Naive thymus-derived CD8-positive, alpha-beta T cell (primary cell): ENCODE data around the gene SPATA20. TPM values are rescaled to one million over a fixed set of nuclear protein-coding genes. Genes with fewer than 3 reads are reported as not detected.

Experiments used
- ATAC-seq, 2 donors: fragments of 150-1000 bp; cut with Tn5 transposase in 1 of 2; sonication (Bioruptor Pico), chemical (Tn5 transposase) in 1 of 2; 1 replicate in 1 of 2; 2 replicates in 1 of 2; pipeline ENCODE4 v1.10.0; 2021; ENCODE audit warnings: mild to moderate bottlenecking in 2 of 2, moderate library complexity in 2 of 2
- POLR2A ChIA-PET: fragments of 350-600 bp; sonication (Branson Sonifier 250); formaldehyde crosslinking; loops from one replicate; lab custom pipeline; 2021; ENCODE audit warnings: antibody characterized with exemption; lab: Charles Lee
- DNase-seq, 10 donors: peaks; one replicate each; pipeline versions ENCODE4 v3.0.0 to v3.0.0-alpha.2; 2020 to 2022
- H3K27ac Mint-ChIP-seq, 10 donors: one replicate each; pipeline ENCODE4 v1.8.0; 2020 to 2022; ENCODE audit warnings: mild to moderate bottlenecking in 10 of 10, mixed read lengths in 10 of 10, moderate library complexity in 4 of 10, inconsistent platforms in 1 of 10
- H3K27me3 Mint-ChIP-seq, 5 donors: one replicate each; pipeline ENCODE4 v1.8.0; 2021 to 2022; ENCODE audit warnings: mixed read lengths in 5 of 5
- H3K36me3 Mint-ChIP-seq, 3 donors: one replicate each; pipeline ENCODE4 v1.8.0; 2020 to 2022; ENCODE audit warnings: mixed read lengths in 3 of 3, mild to moderate bottlenecking in 2 of 3, inconsistent platforms in 1 of 3
- H3K4me1 Mint-ChIP-seq, 4 donors: one replicate each; pipeline ENCODE4 v1.8.0; 2021 to 2022; ENCODE audit warnings: mixed read lengths in 4 of 4
- H3K4me3 Mint-ChIP-seq, 10 donors: one replicate each; pipeline ENCODE4 v1.8.0; 2020 to 2022; ENCODE audit warnings: mild to moderate bottlenecking in 10 of 10, mixed read lengths in 10 of 10, moderate library complexity in 6 of 10, inconsistent platforms in 1 of 10
- H3K9me3 Mint-ChIP-seq, 9 donors: one replicate each; pipeline ENCODE4 v1.8.0; 2020 to 2022; ENCODE audit warnings: mixed read lengths in 9 of 9, mild to moderate bottlenecking in 3 of 9, inconsistent platforms in 1 of 9, moderate library complexity in 1 of 9
- polyA plus RNA-seq, 3 donors: library from polyadenylated mRNA; unstranded; fragments of 300-500 nt; fragmentation: Illumina TruSeq; gene quantifications; one replicate each; pipeline ENCODE4 v1.2.3, GENCODE V29; 2021
- total RNA-seq, 8 experiments: library from RNA in 2 of 8; stranded (reverse) in 2 of 8; gene quantifications; one replicate each; pipeline ENCODE4 v1.2.3 and lab custom pipeline; 2021 to 2026

Gene SPATA20
- total and polyA plus RNA-seq, 5 experiments from 2014 or later, result 6.9 to 39.8 (median 8.9) TPM

GRCh38 chr17:50577451-50577954 is 30.5 kb downstream of the SPATA20 start:
- H3K9me3 Mint-ChIP-seq, result no peaks in the 10 kb centered on the region
- peaks cover 0 to 2% (median 0%) of the 10 kb centered on the region in 4 donors for H3K4me1 Mint-ChIP-seq
- H3K27me3 Mint-ChIP-seq, result peaks cover 8 to 49% (median 21%) of the 10 kb centered on the region in 5 donors
- POLR2A ChIA-PET, result no interaction called here
- H3K27ac Mint-ChIP-seq, result no peak overlapping the region
- no peaks in the 10 kb centered on the region for H3K36me3 Mint-ChIP-seq
- H3K4me3 Mint-ChIP-seq, result no peak overlapping the region
- no peak for ATAC-seq
- no peak for DNase-seq

- Mint-ChIP-seq H3K36me3 (no peaks in the 10 kb centered on the region), H3K9me3 (no peaks in the 10 kb centered on the region), H3K27ac (peak overlapping the region in 1 of 10 donors; percentile 38), H3K4me3 (no peak overlapping the region), H3K4me1 (peaks cover 0 to 2% (median 0%) of the 10 kb centered on the region in 4 donors), H3K27me3 (peaks cover 8 to 54% (median 25%) of the 10 kb centered on the region in 5 donors)
- POLR2A ChIA-PET, result no interaction called here
- no peak for DNase-seq
- no peak for ATAC-seq
Observed at GRCh38 chr17:50578173-50578572, 31.2 kb downstream of the SPATA20 start.

GRCh38 chr17:50579399-50579798 is 32.4 kb downstream of the SPATA20 start:
- H3K4me3 Mint-ChIP-seq, result no peak overlapping the region
- H3K9me3 Mint-ChIP-seq, result no peaks in the 10 kb centered on the region
- no peak for DNase-seq
- H3K27me3 Mint-ChIP-seq, result peaks cover 8 to 64% (median 25%) of the 10 kb centered on the region in 5 donors
- H3K36me3 Mint-ChIP-seq, result no peaks in the 10 kb centered on the region
- POLR2A ChIA-PET, result no interaction called here
- no peak for ATAC-seq
- no peak overlapping the region for H3K27ac Mint-ChIP-seq
- peaks cover 0 to 2% (median 0%) of the 10 kb centered on the region in 4 donors for H3K4me1 Mint-ChIP-seq

- no peak overlapping the region for H3K27ac Mint-ChIP-seq
- POLR2A ChIA-PET, result no interaction called here
- peaks cover 0 to 2% (median 0%) of the 10 kb centered on the region in 4 donors for H3K4me1 Mint-ChIP-seq
- no peaks in the 10 kb centered on the region for H3K9me3 Mint-ChIP-seq
- no peaks in the 10 kb centered on the region for H3K36me3 Mint-ChIP-seq
- no peak for ATAC-seq
- H3K27me3 Mint-ChIP-seq, result peaks cover 8 to 64% (median 25%) of the 10 kb centered on the region in 5 donors
- H3K4me3 Mint-ChIP-seq, result no peak overlapping the region
- no peak for DNase-seq
Observed at GRCh38 chr17:50580646-50581045, 33.7 kb downstream of the SPATA20 start.

GRCh38 chr17:50581316-50581715 is 34.3 kb downstream of the SPATA20 start:
- Mint-ChIP-seq H3K9me3 (no peaks in the 10 kb centered on the region), H3K27me3 (peaks cover 8 to 64% (median 25%) of the 10 kb centered on the region in 5 donors), H3K36me3 (no peaks in the 10 kb centered on the region), H3K4me3 (no peak overlapping the region), H3K4me1 (peaks cover 0 to 2% (median 0%) of the 10 kb centered on the region in 4 donors), H3K27ac (no peak overlapping the region)
- no peak for DNase-seq
- POLR2A ChIA-PET, result interaction anchor here (0.7 kb wide), 1 partner anchor 72 kb away, joined by 3 read pairs; no protein-coding TSS in a partner anchor
- no peak for ATAC-seq

GRCh38 chr17:50582741-50583140 is 35.8 kb downstream of the SPATA20 start:
- no peaks in the 10 kb centered on the region for H3K36me3 Mint-ChIP-seq
- no peak overlapping the region for H3K4me3 Mint-ChIP-seq
- peaks cover 8 to 57% (median 19%) of the 10 kb centered on the region in 5 donors for H3K27me3 Mint-ChIP-seq
- no peak for DNase-seq
- H3K9me3 Mint-ChIP-seq, result no peaks in the 10 kb centered on the region
- no peak overlapping the region for H3K27ac Mint-ChIP-seq
- POLR2A ChIA-PET, result no interaction called here
- peaks cover 0 to 2% (median 0%) of the 10 kb centered on the region in 4 donors for H3K4me1 Mint-ChIP-seq
- no peak for ATAC-seq

- Mint-ChIP-seq H3K36me3 (no peaks in the 10 kb centered on the region), H3K9me3 (no peaks in the 10 kb centered on the region), H3K27ac (peak overlapping the region in 1 of 10 donors; percentile 69), H3K4me3 (no peak overlapping the region), H3K27me3 (peaks cover 7 to 48% (median 17%) of the 10 kb centered on the region in 5 donors), H3K4me1 (peaks cover 0 to 2% (median 0%) of the 10 kb centered on the region in 4 donors)
- ATAC-seq, result no peak
- DNase-seq, result no peak
- POLR2A ChIA-PET, result no interaction called here
Observed at GRCh38 chr17:50583641-50584040, 36.7 kb downstream of the SPATA20 start.

GRCh38 chr17:50584116-50584515 is 37.1 kb downstream of the SPATA20 start:
- ATAC-seq (no peak), DNase-seq (no peak)
- no peak overlapping the region for H3K27ac Mint-ChIP-seq
- POLR2A ChIA-PET, result no interaction called here
- H3K4me3 Mint-ChIP-seq, result no peak overlapping the region
- peaks cover 0 to 2% (median 0%) of the 10 kb centered on the region in 4 donors for H3K4me1 Mint-ChIP-seq
- no peaks in the 10 kb centered on the region for H3K9me3 Mint-ChIP-seq
- H3K27me3 Mint-ChIP-seq, result peaks cover 3 to 43% (median 12%) of the 10 kb centered on the region in 5 donors
- no peaks in the 10 kb centered on the region for H3K36me3 Mint-ChIP-seq

GRCh38 chr17:50584749-50585148 is 37.8 kb downstream of the SPATA20 start:
- H3K9me3 Mint-ChIP-seq, result no peaks in the 10 kb centered on the region
- no peak for ATAC-seq
- H3K36me3 Mint-ChIP-seq, result no peaks in the 10 kb centered on the region
- no peak overlapping the region for H3K27ac Mint-ChIP-seq
- no peak overlapping the region for H3K4me3 Mint-ChIP-seq
- H3K4me1 Mint-ChIP-seq, result peaks cover 0 to 2% (median 0%) of the 10 kb centered on the region in 4 donors
- H3K27me3 Mint-ChIP-seq, result peaks cover 3 to 40% (median 12%) of the 10 kb centered on the region in 5 donors
- POLR2A ChIA-PET, result no interaction called here
- DNase-seq, result no peak

- ATAC-seq (no peak), DNase-seq (no peak)
- no peaks in the 10 kb centered on the region for H3K9me3 Mint-ChIP-seq
- peaks cover 3 to 39% (median 12%) of the 10 kb centered on the region in 5 donors for H3K27me3 Mint-ChIP-seq
- H3K4me1 Mint-ChIP-seq, result peaks cover 0 to 2% (median 0%) of the 10 kb centered on the region in 4 donors
- H3K27ac Mint-ChIP-seq, result peak overlapping the region in 1 of 10 donors; percentile 15
- H3K4me3 Mint-ChIP-seq, result no peak overlapping the region
- POLR2A ChIA-PET, result no interaction called here
- H3K36me3 Mint-ChIP-seq, result no peaks in the 10 kb centered on the region
Observed at GRCh38 chr17:50585346-50585745, 38.4 kb downstream of the SPATA20 start.

- H3K27me3 Mint-ChIP-seq, result peaks cover 2 to 34% (median 6%) of the 10 kb centered on the region in 5 donors
- DNase-seq (no peak), ATAC-seq (no peak)
- no peaks in the 10 kb centered on the region for H3K9me3 Mint-ChIP-seq
- H3K4me1 Mint-ChIP-seq, result peaks cover 0 to 1% (median 0%) of the 10 kb centered on the region in 4 donors
- H3K4me3 Mint-ChIP-seq, result no peak overlapping the region
- no peak overlapping the region for H3K27ac Mint-ChIP-seq
- H3K36me3 Mint-ChIP-seq, result no peaks in the 10 kb centered on the region
- POLR2A ChIA-PET, result no interaction called here
Observed at GRCh38 chr17:50585891-50586290, 38.9 kb downstream of the SPATA20 start.

- no peak overlapping the region for H3K27ac Mint-ChIP-seq
- H3K36me3 Mint-ChIP-seq, result no peaks in the 10 kb centered on the region
- ATAC-seq (no peak), DNase-seq (no peak)
- H3K9me3 Mint-ChIP-seq, result no peaks in the 10 kb centered on the region
- no peaks in the 10 kb centered on the region for H3K4me1 Mint-ChIP-seq
- no peak overlapping the region for H3K4me3 Mint-ChIP-seq
- POLR2A ChIA-PET, result no interaction called here
- H3K27me3 Mint-ChIP-seq, result peaks cover 0 to 26% (median 4%) of the 10 kb centered on the region in 5 donors
Observed at GRCh38 chr17:50586421-50587247, 39.7 kb downstream of the SPATA20 start.

- Mint-ChIP-seq H3K36me3 (no peaks in the 10 kb centered on the region), H3K4me3 (no peak overlapping the region), H3K27me3 (peaks cover 0 to 17% (median 0%) of the 10 kb centered on the region in 5 donors), H3K4me1 (no peaks in the 10 kb centered on the region), H3K9me3 (no peaks in the 10 kb centered on the region), H3K27ac (no peak overlapping the region)
- ATAC-seq, result no peak
- DNase-seq, result no peak
- POLR2A ChIA-PET, result no interaction called here
Observed at GRCh38 chr17:50587571-50587970, 40.6 kb downstream of the SPATA20 start.
